K562 (cell line): ENCODE data around the gene AMH. TPM values are rescaled to one million over a fixed set of nuclear protein-coding genes. Genes with fewer than 3 reads are reported as not detected.

ENCODE experiments used
- ESRRA ChIP-seq: fragments of 450-650 bp; IDR thresholded peaks from 2 replicates; pipeline ENCODE4 v1.6.1; 2014; ENCODE audit warnings: low read depth, mild to moderate bottlenecking, moderate library complexity, borderline replicate concordance
- FOXA3 ChIP-seq, 2 experiments: fragments of 450-650 bp in 1 of 2; sonication (generic) in 1 of 2; formaldehyde crosslinking; IDR thresholded peaks in 1 of 2; conservative IDR thresholded peaks in 1 of 2; 2 replicates each; pipeline versions ENCODE4 v1.4.0 to v1.8.0; 2020 to 2022; ENCODE audit warnings: mild to moderate bottlenecking in 2 of 2, missing genetic modification reagents in 1 of 2
- PHB2 ChIP-seq: fragments of 450-650 bp; IDR thresholded peaks from 2 replicates; pipeline ENCODE4 v1.6.1; 2017; ENCODE audit warnings: low read depth
- SNIP1 ChIP-seq: fragments of 450-650 bp; IDR thresholded peaks from 2 replicates; pipeline ENCODE4 v1.7.1; 2017; ENCODE audit warnings: low read depth, mild to moderate bottlenecking
- TEAD1 ChIP-seq, 2 experiments: fragments of 450-650 bp in 1 of 2; sonication (generic) in 1 of 2; formaldehyde crosslinking; IDR thresholded peaks; 2 replicates each; pipeline versions ENCODE4 v1.4.0 to v1.8.0; 2020 to 2022; ENCODE audit warnings: mild to moderate bottlenecking in 2 of 2, missing genetic modification reagents in 1 of 2
- ZBTB40 ChIP-seq, 2 experiments: fragments of 450-650 bp in 1 of 2; sonication (generic) in 1 of 2; formaldehyde crosslinking in 1 of 2; IDR thresholded peaks; 2 replicates each; pipeline versions ENCODE4 v1.7.1 to v1.9.0; 2016 to 2022; ENCODE audit warnings: inconsistent platforms in 1 of 2, mild to moderate bottlenecking in 1 of 2, missing genetic modification reagents in 1 of 2
- ZNF232 ChIP-seq: sonication (generic); formaldehyde crosslinking; IDR thresholded peaks from 2 replicates; pipeline ENCODE4 v1.8.0; 2022; ENCODE audit warnings: mild to moderate bottlenecking, missing genetic modification reagents
- ZNF280A ChIP-seq: fragments of 450-650 bp; IDR thresholded peaks from 2 replicates; pipeline ENCODE4 v1.6.1; 2018; ENCODE audit warnings: mild to moderate bottlenecking, low read depth; ENCODE audit not compliant: partially characterized antibody
- polyA plus RNA-seq, 8 experiments: library from polyadenylated mRNA; depleted of rRNA in 4 of 8; stranded (reverse) in 5 of 8; unstranded in 3 of 8; fragments of >200 nt; fragmentation: Nextera tagmentation in 2 of 8; fragmentation: Illumina TruSeq in 1 of 8; extraction: Ambion mirVana in 2 of 8; extraction: Trizol in 1 of 8; gene quantifications; 2 replicates each; pipeline versions ENCODE4 v1.2.1 to v1.2.3, GENCODE V29; 2011 to 2014; ENCODE audit warnings: inconsistent platforms in 1 of 8, missing spikeins in 1 of 8
- total RNA-seq, 7 experiments: library from RNA; depleted of rRNA in 6 of 7; stranded (reverse); fragments of >200 nt in 6 of 7; fragmentation: Illumina TruSeq in 2 of 7; extraction: Trizol in 2 of 7; gene quantifications; 2 replicates each; pipeline versions ENCODE4 v1.2.1 to v1.2.3, GENCODE V29; 2011 to 2021; ENCODE audit warnings: low replicate concordance in 1 of 7

AMH gene
- total and polyA plus RNA-seq, 9 of the 15 experiments (the other 6 are each of a cell fraction or from before 2014, with no cell fraction given) = 0.29 to 27.4 (median 2.6) TPM; not detected in 2

- TF ChIP-seq ZBTB40 (IDR thresholded peaks at IDR 0.05) (peak; percentile 62; the same call in 1 of the 2 replicates), ZBTB40 (CRISPR knock-in tag; IDR thresholded peaks at IDR 0.05) (no peak), PHB2 (no peak), ZNF280A (no peak), FOXA3 (CRISPR knock-in tag; conservative IDR thresholded peaks at IDR 0.05 in 1 of 2, IDR thresholded peaks at IDR 0.05 in 1 of 2) (no peak), ESRRA (no peak), TEAD1 (CRISPR knock-in tag; IDR thresholded peaks at IDR 0.05) (no peak), SNIP1 (0 out of 2 replicates have a peak, but pooled peaks have one; percentile 59), ZNF232 (no peak)
Measured at GRCh38 chr19:2237051-2237868, 11.9 kb upstream of the AMH start (continued).
